PC-9 (cell line): Measurements from ENCODE around the gene DSG3. TPM values are rescaled to one million over a fixed set of nuclear protein-coding genes. Genes with fewer than 3 reads are reported as not detected.
A peak's percentile ranks its signal among the peaks of the same experiment; 100 is the strongest.

Experiments used
- BruUV-seq: library from RNA; stranded (reverse); fragments of 400-500 nt; replicated peaks from 2 replicates; lab custom pipeline; 2021; lab: Mats Ljungman, UMichigan
- CTCF ChIA-PET: fragments of 300-600 bp; sonication (Branson Sonifier 250); formaldehyde crosslinking; loops from one replicate; lab custom pipeline; 2022; ENCODE audit warnings: antibody characterized with exemption; lab: Charles Lee
- POLR2A ChIA-PET: fragments of 300-600 bp; sonication (Branson Sonifier 250); formaldehyde crosslinking; loops from one replicate; lab custom pipeline; 2022; ENCODE audit warnings: antibody characterized with exemption; ENCODE audit not compliant: unreplicated experiment; lab: Charles Lee
- DNase-seq, 2 experiments: peaks; one replicate each; pipeline versions ENCODE4 v3.0.0 to v3.0.0-alpha.2; 2015 to 2022; ENCODE audit warnings: mixed read lengths in 1 of 2
- H2AFZ ChIP-seq: fragments of 200-600 bp; sonication (generic); 2 replicates; pipeline ENCODE4 v1.8.1; 2017; ENCODE audit warnings: antibody characterized with exemption
- H3F3A ChIP-seq: fragments of 200-600 bp; sonication (generic); 2 replicates; pipeline ENCODE4 v1.8.1; 2017; ENCODE audit warnings: antibody characterized with exemption, mild to moderate bottlenecking, low read depth; ENCODE audit not compliant: insufficient read depth
- H3K27ac ChIP-seq: fragments of 200-600 bp; sonication (generic); 2 replicates; pipeline ENCODE4 v1.6.1; 2016; ENCODE audit warnings: mixed run types
- H3K27me3 ChIP-seq: fragments of 200-600 bp; sonication (generic); 2 replicates; pipeline ENCODE4 v1.6.1; 2016; ENCODE audit warnings: low read depth, mixed run types; ENCODE audit not compliant: insufficient read depth
- H3K36me3 ChIP-seq: fragments of 200-600 bp; sonication (generic); 2 replicates; pipeline ENCODE4 v1.6.1; 2016; ENCODE audit warnings: low read depth, mixed run types
- H3K4me1 ChIP-seq: fragments of 200-600 bp; sonication (generic); replicated peaks from 2 replicates; pipeline ENCODE4 v1.6.1; 2016; ENCODE audit warnings: mixed run types; ENCODE audit not compliant: insufficient read depth
- H3K4me2 ChIP-seq: fragments of 200-600 bp; sonication (generic); 2 replicates; pipeline ENCODE4 v1.6.1; 2017; ENCODE audit warnings: mixed run types
- H3K4me3 ChIP-seq: fragments of 200-600 bp; sonication (generic); 2 replicates; pipeline ENCODE4 v1.6.1; 2016; ENCODE audit warnings: mixed run types
- H3K79me2 ChIP-seq: fragments of 200-600 bp; sonication (generic); 2 replicates; pipeline ENCODE4 v1.6.1; 2017; ENCODE audit warnings: low read depth, mixed run types
- H3K9me2 ChIP-seq: fragments of 200-600 bp; sonication (generic); 2 replicates; pipeline ENCODE4 v1.8.1; 2017; ENCODE audit warnings: mild to moderate bottlenecking; ENCODE audit not compliant: insufficient read depth
- H3K9me3 ChIP-seq: fragments of 200-600 bp; sonication (generic); 2 replicates; pipeline ENCODE4 v1.8.1; 2016; ENCODE audit warnings: low read depth; ENCODE audit not compliant: insufficient read depth
- H4K20me1 ChIP-seq: fragments of 200-600 bp; sonication (generic); 2 replicates; pipeline ENCODE4 v1.8.1; 2017; ENCODE audit not compliant: insufficient read depth
- EZH2 ChIP-seq: fragments of 200-600 bp; sonication (generic); IDR thresholded peaks from 2 replicates; pipeline ENCODE4 v1.8.0; 2017; ENCODE audit warnings: antibody characterized with exemption, low read depth
- intact Hi-C: fragments of 100-400 bp; cut with micrococcal nuclease; formaldehyde crosslinking; loops from one replicate; pipeline ENCODE4 v1.10.0; 2022; ENCODE audit not compliant: unreplicated experiment
- total RNA-seq: library from RNA; stranded (reverse); gene quantifications from 2 replicates; pipeline ENCODE4 v1.2.3, GENCODE V29; 2021
- TF ChIP-seq, protein P1 (sequence below): fragments of 200-600 bp; sonication (generic); conservative IDR thresholded peaks from 2 replicates; pipeline ENCODE4 v1.6.1; 2017; ENCODE audit warnings: mixed run types, antibody characterized with exemption, mild to moderate bottlenecking, moderate library complexity

DSG3 gene
- total RNA-seq, 1 experiment from 2014 or later = 0.13 TPM

DNA sequence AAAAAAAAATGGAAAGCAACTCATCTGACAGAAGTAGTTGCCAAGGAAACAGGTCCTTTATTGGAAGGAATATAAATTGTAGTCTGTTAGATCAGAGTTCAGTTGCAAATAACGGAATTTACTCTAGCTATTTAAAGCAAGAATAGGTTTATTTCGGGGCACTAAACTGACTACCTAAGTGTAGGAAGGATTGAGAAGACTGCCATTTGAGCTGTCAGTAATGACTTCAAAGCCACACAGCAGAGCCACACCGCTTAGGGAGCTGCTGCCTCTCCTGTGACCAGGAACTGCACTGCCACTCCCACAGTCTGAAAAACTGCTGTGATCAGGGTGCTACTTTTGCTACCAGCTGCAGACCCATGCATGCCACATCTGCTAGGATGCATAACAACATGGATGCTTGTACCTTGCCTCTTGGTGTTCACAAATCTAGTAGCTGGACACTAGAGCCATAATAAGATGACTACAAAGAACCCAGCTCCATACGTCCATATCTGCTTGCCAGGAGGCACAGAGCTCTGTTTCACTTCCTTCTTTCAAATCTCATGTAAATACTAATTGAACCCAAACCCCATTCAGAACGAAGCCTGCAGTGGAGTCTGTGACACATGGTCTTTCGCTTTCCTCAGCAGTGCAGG, 52.6 kb downstream of the DSG3 start:
- ChIA-PET POLR2A (no interaction called here), CTCF (no interaction called here)
- H3K9me2 ChIP-seq = no peaks in the 10 kb centered on the region
- no peaks in the 10 kb centered on the region for H4K20me1 ChIP-seq
- H3K79me2 ChIP-seq = peaks cover 65% of the 10 kb centered on the region
- intact Hi-C loops = no loop called here
- TF ChIP-seq EZH2 = no peak
- TF ChIP-seq, protein P1, sequence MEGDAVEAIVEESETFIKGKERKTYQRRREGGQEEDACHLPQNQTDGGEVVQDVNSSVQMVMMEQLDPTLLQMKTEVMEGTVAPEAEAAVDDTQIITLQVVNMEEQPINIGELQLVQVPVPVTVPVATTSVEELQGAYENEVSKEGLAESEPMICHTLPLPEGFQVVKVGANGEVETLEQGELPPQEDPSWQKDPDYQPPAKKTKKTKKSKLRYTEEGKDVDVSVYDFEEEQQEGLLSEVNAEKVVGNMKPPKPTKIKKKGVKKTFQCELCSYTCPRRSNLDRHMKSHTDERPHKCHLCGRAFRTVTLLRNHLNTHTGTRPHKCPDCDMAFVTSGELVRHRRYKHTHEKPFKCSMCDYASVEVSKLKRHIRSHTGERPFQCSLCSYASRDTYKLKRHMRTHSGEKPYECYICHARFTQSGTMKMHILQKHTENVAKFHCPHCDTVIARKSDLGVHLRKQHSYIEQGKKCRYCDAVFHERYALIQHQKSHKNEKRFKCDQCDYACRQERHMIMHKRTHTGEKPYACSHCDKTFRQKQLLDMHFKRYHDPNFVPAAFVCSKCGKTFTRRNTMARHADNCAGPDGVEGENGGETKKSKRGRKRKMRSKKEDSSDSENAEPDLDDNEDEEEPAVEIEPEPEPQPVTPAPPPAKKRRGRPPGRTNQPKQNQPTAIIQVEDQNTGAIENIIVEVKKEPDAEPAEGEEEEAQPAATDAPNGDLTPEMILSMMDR = no peak
- peak overlapping the region; percentile 91; the same call in 1 of the 2 replicates for H3K4me2 ChIP-seq
- no peaks in the 10 kb centered on the region for H3K9me3 ChIP-seq
- H3K27me3 ChIP-seq = no peaks in the 10 kb centered on the region
- no peak for DNase-seq
- BruUV-seq = no TSS peak
- H3K4me1 ChIP-seq = peaks cover 12% of the 10 kb centered on the region
- H3F3A ChIP-seq = 0 out of 2 replicates have a peak, but pooled peaks cover 3% of the 10 kb centered on the region
- H3K4me3 ChIP-seq = no peak overlapping the region
- H3K27ac ChIP-seq = no peak overlapping the region
- H3K36me3 ChIP-seq = no peaks in the 10 kb centered on the region
- no peak overlapping the region for H2AFZ ChIP-seq

DNA sequence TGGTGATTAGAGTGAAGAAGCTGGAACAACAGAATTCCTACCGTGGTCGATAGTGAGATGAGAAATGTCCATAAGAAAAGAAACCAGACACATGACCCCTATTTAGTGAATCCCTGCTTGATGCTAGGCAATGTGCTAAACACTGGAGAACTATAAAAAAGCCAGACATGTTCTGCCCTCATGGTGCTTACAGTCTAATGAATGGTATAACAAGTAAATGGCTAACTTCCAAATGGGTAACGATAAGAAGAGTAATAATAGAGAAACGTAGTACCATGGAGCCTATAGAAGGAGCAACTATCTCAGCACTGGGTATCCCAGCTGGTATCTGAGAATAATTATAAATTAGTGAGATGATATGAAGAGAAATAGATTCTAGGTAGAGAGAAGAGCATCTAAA, 55.5 kb downstream of the DSG3 start:
- no peak overlapping the region for H3K27ac ChIP-seq
- no peaks in the 10 kb centered on the region for H3F3A ChIP-seq
- no TSS peak for BruUV-seq
- DNase-seq = no peak
- H4K20me1 ChIP-seq = no peaks in the 10 kb centered on the region
- H3K27me3 ChIP-seq = no peaks in the 10 kb centered on the region
- H3K36me3 ChIP-seq = no peaks in the 10 kb centered on the region
- ChIA-PET POLR2A (no interaction called here), CTCF (no interaction called here)
- H3K4me2 ChIP-seq = no peak overlapping the region
- intact Hi-C loops = no loop called here
- no peaks in the 10 kb centered on the region for H3K9me3 ChIP-seq
- no peak overlapping the region for H2AFZ ChIP-seq
- no peak overlapping the region for H3K4me3 ChIP-seq
- TF ChIP-seq EZH2 = no peak
- TF ChIP-seq, protein P1 = no peak
- H3K79me2 ChIP-seq = peaks cover 90% of the 10 kb centered on the region
- H3K4me1 ChIP-seq = peaks cover 12% of the 10 kb centered on the region
- no peaks in the 10 kb centered on the region for H3K9me2 ChIP-seq

DNA sequence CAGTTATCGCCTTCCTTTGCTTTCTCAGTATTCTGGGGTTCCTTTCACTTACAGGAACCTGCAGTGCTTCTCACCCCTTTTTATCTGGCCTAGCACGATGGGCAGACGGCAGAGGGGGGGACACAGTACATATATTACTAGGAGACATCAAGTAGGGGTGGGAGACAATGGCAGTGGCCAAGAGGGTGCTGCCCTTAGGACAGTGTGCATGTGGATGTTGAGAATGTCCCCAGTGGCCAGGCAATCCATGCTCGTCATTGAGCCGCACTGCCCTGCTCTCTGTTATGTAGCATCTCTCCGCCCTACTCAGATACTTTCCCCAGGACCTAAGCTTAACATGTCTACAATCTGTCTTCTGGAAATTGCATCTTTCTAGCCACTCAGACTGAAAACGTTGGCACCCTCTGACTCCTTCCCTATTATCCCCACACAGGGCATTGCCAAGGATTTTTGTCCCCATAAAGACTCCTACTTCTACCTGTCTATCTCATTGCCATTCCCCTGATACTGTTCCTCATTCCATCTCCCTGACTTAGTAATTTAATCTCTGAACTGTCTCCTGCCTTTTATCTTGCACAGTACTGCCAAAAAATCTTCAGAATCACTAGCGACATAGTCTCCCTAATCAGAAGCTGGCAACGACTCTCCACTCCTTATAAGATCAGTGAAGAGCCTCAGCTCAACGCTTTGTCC, 57.1 kb downstream of the DSG3 start:
- intact Hi-C loops = no loop called here

More for the DNA sequence above, 57.1 kb downstream of the DSG3 start:
- H2AFZ ChIP-seq = no peak overlapping the region
- no peaks in the 10 kb centered on the region for H4K20me1 ChIP-seq
- peaks cover 1% of the 10 kb centered on the region; the same call in 1 of the 2 replicates for H3F3A ChIP-seq
- no peaks in the 10 kb centered on the region for H3K9me2 ChIP-seq
- peaks cover 88% of the 10 kb centered on the region for H3K79me2 ChIP-seq
- H3K27ac ChIP-seq = no peak overlapping the region
- peaks cover 7% of the 10 kb centered on the region for H3K4me1 ChIP-seq
- ChIA-PET CTCF (no interaction called here), POLR2A (no interaction called here)
- TF ChIP-seq, protein P1 = no peak
- no peak for TF ChIP-seq EZH2
- no peak for DNase-seq
- no peak overlapping the region for H3K4me3 ChIP-seq
- H3K4me2 ChIP-seq = no peak overlapping the region
- BruUV-seq = no TSS peak
- H3K36me3 ChIP-seq = no peaks in the 10 kb centered on the region
- H3K27me3 ChIP-seq = no peaks in the 10 kb centered on the region
- H3K9me3 ChIP-seq = no peaks in the 10 kb centered on the region
